Gastroesophageal sphincter (tissue), 3 donors: ENCODE results near the gene PLXNA3.

Source experiments
- CTCF ChIP-seq, 4 experiments: fragments of 200-600 bp in 2 of 4; fragments of 450-650 bp in 2 of 4; sonication (generic) in 1 of 4; IDR thresholded peaks; one replicate each; pipeline ENCODE4 v1.5.1; 2017 to 2019; ENCODE audit warnings: antibody characterized with exemption in 4 of 4, mild to moderate bottlenecking in 2 of 4, moderate library complexity in 2 of 4
- POLR2A ChIP-seq, 2 donors: fragments of 450-650 bp; IDR thresholded peaks; one replicate each; pipeline ENCODE4 v1.6.1; 2017; ENCODE audit warnings: antibody characterized with exemption in 2 of 2, mild to moderate bottlenecking in 2 of 2, moderate library complexity in 1 of 2
- POLR2AphosphoS5 ChIP-seq: sonication (generic); formaldehyde crosslinking; IDR thresholded peaks from one replicate; pipeline ENCODE4 v1.6.1; 2017; ENCODE audit warnings: antibody characterized with exemption

- TF ChIP-seq POLR2A (IDR thresholded peaks at IDR 0.05): no peak
- TF ChIP-seq CTCF (IDR thresholded peaks at IDR 0.05): no peak
- TF ChIP-seq POLR2AphosphoS5: no peak
Observed at GRCh38 chrX:154476821-154477220, 18.7 kb downstream of the PLXNA3 start.
